K562 (cell line): ENCODE data around the gene CBX8.

Experiments used
- ARHGAP35 ChIP-seq: fragments of 450-650 bp; IDR thresholded peaks from 2 replicates; pipeline ENCODE4 v1.6.1; 2018; ENCODE audit not compliant: partially characterized antibody
- PHF8 ChIP-seq: fragments of 200-600 bp; sonication (generic); IDR thresholded peaks from 2 replicates; pipeline ENCODE4 v1.6.1; 2012; ENCODE audit warnings: mixed run types, mild to moderate bottlenecking, inconsistent platforms, low read length, moderate library complexity, borderline replicate concordance
- ZNF124 ChIP-seq: sonication (generic); formaldehyde crosslinking; IDR thresholded peaks from 2 replicates; pipeline ENCODE4 v1.8.1; 2022; ENCODE audit warnings: missing genetic modification reagents
- TF ChIP-seq, protein P1 (sequence below), 3 experiments: IDR thresholded peaks in 2 of 3; conservative IDR thresholded peaks in 1 of 3; 2 replicates each; pipeline ENCODE4 v1.5.1; 2011 to 2012; ENCODE audit warnings: low read length in 3 of 3, mild to moderate bottlenecking in 3 of 3, control low read depth in 2 of 3, improper control_type of control experiment in 1 of 3, inconsistent platforms in 1 of 3, low read depth in 1 of 3, mixed read lengths in 1 of 3, moderate library complexity in 1 of 3; ENCODE audit not compliant: insufficient read depth in 2 of 3

GRCh38 chr17:79752175-79752574 is 44.7 kb downstream of the CBX8 start:
- TF ChIP-seq PHF8 (no peak), ZNF124 (CRISPR knock-in tag) (no peak), ARHGAP35 (no peak)
- TF ChIP-seq, protein P1, sequence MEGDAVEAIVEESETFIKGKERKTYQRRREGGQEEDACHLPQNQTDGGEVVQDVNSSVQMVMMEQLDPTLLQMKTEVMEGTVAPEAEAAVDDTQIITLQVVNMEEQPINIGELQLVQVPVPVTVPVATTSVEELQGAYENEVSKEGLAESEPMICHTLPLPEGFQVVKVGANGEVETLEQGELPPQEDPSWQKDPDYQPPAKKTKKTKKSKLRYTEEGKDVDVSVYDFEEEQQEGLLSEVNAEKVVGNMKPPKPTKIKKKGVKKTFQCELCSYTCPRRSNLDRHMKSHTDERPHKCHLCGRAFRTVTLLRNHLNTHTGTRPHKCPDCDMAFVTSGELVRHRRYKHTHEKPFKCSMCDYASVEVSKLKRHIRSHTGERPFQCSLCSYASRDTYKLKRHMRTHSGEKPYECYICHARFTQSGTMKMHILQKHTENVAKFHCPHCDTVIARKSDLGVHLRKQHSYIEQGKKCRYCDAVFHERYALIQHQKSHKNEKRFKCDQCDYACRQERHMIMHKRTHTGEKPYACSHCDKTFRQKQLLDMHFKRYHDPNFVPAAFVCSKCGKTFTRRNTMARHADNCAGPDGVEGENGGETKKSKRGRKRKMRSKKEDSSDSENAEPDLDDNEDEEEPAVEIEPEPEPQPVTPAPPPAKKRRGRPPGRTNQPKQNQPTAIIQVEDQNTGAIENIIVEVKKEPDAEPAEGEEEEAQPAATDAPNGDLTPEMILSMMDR (IDR thresholded peaks at IDR 0.05 in 2 of 3, conservative IDR thresholded peaks at IDR 0.05 in 1 of 3; ENCODE audit: insufficient read depth in 2 of 3, low read depth in 1 of 3, low read length in 3 of 3), result no peak
